GM12878 (cell line): Measurements from ENCODE around the gene GGN.

Source experiments
- HCFC1 ChIP-seq: fragments of 150-350 bp; IDR thresholded peaks from 2 replicates; pipeline ENCODE4 v1.6.1; 2014; ENCODE audit warnings: low read length
- KDM1A ChIP-seq: fragments of 200-600 bp; sonication (generic); IDR thresholded peaks from 2 replicates; pipeline ENCODE4 v1.6.1; 2016; ENCODE audit warnings: borderline replicate concordance
- MEF2A ChIP-seq: IDR thresholded peaks from 2 replicates; pipeline ENCODE4 v1.6.1; 2011; ENCODE audit warnings: low read depth, mild to moderate bottlenecking, low read length, moderate library complexity; ENCODE audit not compliant: insufficient read depth
- PML ChIP-seq: IDR thresholded peaks from 2 replicates; pipeline ENCODE4 v1.6.1; 2012; ENCODE audit warnings: low read length, inconsistent platforms
- POLR2A ChIP-seq: IDR thresholded peaks from 2 replicates; pipeline ENCODE4 v1.6.1; 2011; ENCODE audit warnings: low read depth, mild to moderate bottlenecking, low read length
- POLR2AphosphoS5 ChIP-seq: IDR thresholded peaks from 2 replicates; pipeline ENCODE4 v1.6.1; 2011; ENCODE audit warnings: mild to moderate bottlenecking, low read length, inconsistent platforms
- RBBP5 ChIP-seq: fragments of 200-600 bp; sonication (generic); conservative IDR thresholded peaks from 2 replicates; pipeline ENCODE4 v1.6.1; 2016
- SUPT20H ChIP-seq: IDR thresholded peaks from 2 replicates; pipeline ENCODE4 v1.6.1; 2011; ENCODE audit warnings: low read depth, mild to moderate bottlenecking, low read length, moderate library complexity, borderline replicate concordance; ENCODE audit not compliant: control insufficient read depth
- TCF7 ChIP-seq: IDR thresholded peaks from 2 replicates; pipeline ENCODE4 v1.6.1; 2014; ENCODE audit warnings: antibody characterized with exemption, borderline replicate concordance
- TF ChIP-seq, protein P1 (sequence below): fragments of 450-650 bp; IDR thresholded peaks from 2 replicates; pipeline ENCODE4 v1.6.1; 2017; ENCODE audit warnings: mild to moderate bottlenecking
- TF ChIP-seq, protein P2 (sequence below): fragments of 450-650 bp; formaldehyde crosslinking; IDR thresholded peaks from 2 replicates; pipeline ENCODE4 v1.4.0; 2020; ENCODE audit warnings: mild to moderate bottlenecking, moderate library complexity
- TF ChIP-seq, protein P3 (sequence below), 3 experiments: IDR thresholded peaks in 2 of 3; conservative IDR thresholded peaks in 1 of 3; 2 replicates each; pipeline ENCODE4 v1.5.1; 2011; ENCODE audit warnings: low read depth in 3 of 3, low read length in 3 of 3, mild to moderate bottlenecking in 3 of 3, control low read depth in 2 of 3, moderate library complexity in 2 of 3, inconsistent platforms in 1 of 3, mixed read lengths in 1 of 3; ENCODE audit not compliant: control insufficient read depth in 2 of 3, insufficient read depth in 1 of 3; ENCODE audit errors: extremely low read depth in 1 of 3
- TF ChIP-seq, protein P4 (sequence below): IDR thresholded peaks from 2 replicates; pipeline ENCODE4 v1.6.1; 2011; ENCODE audit warnings: borderline replicate concordance, low read depth, mild to moderate bottlenecking, moderate library complexity, mixed read lengths, low read length; ENCODE audit not compliant: insufficient read depth; ENCODE audit errors: extremely low read length

DNA sequence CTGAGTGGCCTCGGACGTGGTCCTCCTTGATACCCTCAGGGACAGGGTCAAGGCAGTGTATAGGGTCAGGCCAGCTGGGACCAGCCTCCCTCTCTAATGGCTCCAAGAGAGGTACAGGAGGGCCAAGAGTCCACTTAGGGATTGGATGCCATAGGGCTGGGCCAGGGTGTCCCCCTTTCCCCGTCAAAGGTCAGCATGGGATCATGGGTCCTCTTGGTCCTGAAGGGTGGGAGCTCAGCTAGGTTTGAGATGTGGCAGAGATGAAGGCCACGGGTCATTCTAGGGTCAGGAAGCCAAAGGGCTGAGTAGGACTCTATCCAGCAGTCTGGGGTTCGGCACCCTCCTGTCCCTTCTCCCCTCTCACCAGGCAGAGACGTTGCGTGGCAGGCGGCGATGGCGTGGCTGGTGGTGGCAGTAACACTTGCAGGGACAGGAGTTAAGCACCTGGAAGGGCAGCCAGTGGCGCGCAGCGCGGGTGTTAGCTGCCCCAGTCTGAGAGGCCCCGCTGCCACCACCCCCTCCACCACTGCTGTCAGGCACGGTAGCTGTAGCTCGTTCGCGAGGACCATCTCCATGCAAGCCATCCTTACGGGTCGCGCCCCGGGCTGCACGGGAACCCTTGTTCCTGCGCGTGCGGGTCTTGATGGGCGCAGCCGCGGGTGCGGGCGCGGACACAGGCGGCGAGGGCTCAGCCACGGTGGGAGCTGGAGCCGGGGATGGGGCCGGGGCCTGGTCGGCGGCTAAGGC, 2.6 kb downstream of the GGN start:
- TF ChIP-seq, protein P1, sequence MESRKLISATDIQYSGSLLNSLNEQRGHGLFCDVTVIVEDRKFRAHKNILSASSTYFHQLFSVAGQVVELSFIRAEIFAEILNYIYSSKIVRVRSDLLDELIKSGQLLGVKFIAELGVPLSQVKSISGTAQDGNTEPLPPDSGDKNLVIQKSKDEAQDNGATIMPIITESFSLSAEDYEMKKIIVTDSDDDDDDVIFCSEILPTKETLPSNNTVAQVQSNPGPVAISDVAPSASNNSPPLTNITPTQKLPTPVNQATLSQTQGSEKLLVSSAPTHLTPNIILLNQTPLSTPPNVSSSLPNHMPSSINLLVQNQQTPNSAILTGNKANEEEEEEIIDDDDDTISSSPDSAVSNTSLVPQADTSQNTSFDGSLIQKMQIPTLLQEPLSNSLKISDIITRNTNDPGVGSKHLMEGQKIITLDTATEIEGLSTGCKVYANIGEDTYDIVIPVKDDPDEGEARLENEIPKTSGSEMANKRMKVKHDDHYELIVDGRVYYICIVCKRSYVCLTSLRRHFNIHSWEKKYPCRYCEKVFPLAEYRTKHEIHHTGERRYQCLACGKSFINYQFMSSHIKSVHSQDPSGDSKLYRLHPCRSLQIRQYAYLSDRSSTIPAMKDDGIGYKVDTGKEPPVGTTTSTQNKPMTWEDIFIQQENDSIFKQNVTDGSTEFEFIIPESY, result no peak
- TF ChIP-seq HCFC1 (no peak), MEF2A (no peak), PML (no peak), SUPT20H (no peak), KDM1A (no peak), TCF7 (no peak), RBBP5 (no peak), POLR2AphosphoS5 (0 out of 2 replicates have a peak, but pooled peaks have one; percentile 52), POLR2A (peak; percentile 40; the same call in 1 of the 2 replicates)
- TF ChIP-seq, protein P2, sequence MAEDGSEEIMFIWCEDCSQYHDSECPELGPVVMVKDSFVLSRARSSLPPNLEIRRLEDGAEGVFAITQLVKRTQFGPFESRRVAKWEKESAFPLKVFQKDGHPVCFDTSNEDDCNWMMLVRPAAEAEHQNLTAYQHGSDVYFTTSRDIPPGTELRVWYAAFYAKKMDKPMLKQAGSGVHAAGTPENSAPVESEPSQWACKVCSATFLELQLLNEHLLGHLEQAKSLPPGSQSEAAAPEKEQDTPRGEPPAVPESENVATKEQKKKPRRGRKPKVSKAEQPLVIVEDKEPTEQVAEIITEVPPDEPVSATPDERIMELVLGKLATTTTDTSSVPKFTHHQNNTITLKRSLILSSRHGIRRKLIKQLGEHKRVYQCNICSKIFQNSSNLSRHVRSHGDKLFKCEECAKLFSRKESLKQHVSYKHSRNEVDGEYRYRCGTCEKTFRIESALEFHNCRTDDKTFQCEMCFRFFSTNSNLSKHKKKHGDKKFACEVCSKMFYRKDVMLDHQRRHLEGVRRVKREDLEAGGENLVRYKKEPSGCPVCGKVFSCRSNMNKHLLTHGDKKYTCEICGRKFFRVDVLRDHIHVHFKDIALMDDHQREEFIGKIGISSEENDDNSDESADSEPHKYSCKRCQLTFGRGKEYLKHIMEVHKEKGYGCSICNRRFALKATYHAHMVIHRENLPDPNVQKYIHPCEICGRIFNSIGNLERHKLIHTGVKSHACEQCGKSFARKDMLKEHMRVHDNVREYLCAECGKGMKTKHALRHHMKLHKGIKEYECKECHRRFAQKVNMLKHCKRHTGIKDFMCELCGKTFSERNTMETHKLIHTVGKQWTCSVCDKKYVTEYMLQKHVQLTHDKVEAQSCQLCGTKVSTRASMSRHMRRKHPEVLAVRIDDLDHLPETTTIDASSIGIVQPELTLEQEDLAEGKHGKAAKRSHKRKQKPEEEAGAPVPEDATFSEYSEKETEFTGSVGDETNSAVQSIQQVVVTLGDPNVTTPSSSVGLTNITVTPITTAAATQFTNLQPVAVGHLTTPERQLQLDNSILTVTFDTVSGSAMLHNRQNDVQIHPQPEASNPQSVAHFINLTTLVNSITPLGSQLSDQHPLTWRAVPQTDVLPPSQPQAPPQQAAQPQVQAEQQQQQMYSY, result no peak
- TF ChIP-seq, protein P3, sequence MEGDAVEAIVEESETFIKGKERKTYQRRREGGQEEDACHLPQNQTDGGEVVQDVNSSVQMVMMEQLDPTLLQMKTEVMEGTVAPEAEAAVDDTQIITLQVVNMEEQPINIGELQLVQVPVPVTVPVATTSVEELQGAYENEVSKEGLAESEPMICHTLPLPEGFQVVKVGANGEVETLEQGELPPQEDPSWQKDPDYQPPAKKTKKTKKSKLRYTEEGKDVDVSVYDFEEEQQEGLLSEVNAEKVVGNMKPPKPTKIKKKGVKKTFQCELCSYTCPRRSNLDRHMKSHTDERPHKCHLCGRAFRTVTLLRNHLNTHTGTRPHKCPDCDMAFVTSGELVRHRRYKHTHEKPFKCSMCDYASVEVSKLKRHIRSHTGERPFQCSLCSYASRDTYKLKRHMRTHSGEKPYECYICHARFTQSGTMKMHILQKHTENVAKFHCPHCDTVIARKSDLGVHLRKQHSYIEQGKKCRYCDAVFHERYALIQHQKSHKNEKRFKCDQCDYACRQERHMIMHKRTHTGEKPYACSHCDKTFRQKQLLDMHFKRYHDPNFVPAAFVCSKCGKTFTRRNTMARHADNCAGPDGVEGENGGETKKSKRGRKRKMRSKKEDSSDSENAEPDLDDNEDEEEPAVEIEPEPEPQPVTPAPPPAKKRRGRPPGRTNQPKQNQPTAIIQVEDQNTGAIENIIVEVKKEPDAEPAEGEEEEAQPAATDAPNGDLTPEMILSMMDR (IDR thresholded peaks at IDR 0.05 in 2 of 3, conservative IDR thresholded peaks at IDR 0.05 in 1 of 3; ENCODE audit: control insufficient read depth in 2 of 3, extremely low read depth in 1 of 3, insufficient read depth in 1 of 3, low read depth in 3 of 3, low read length in 3 of 3), result no peak
- TF ChIP-seq, protein P4, sequence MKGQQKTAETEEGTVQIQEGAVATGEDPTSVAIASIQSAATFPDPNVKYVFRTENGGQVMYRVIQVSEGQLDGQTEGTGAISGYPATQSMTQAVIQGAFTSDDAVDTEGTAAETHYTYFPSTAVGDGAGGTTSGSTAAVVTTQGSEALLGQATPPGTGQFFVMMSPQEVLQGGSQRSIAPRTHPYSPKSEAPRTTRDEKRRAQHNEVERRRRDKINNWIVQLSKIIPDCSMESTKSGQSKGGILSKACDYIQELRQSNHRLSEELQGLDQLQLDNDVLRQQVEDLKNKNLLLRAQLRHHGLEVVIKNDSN, result no peak
